HEK293 (cell line): ENCODE data around the gene TAPBPL.

Experiments
- KLF16 ChIP-seq: fragments of 450-650 bp; formaldehyde crosslinking; IDR thresholded peaks from 2 replicates; pipeline ENCODE4 v1.5.1; 2017; ENCODE audit warnings: missing biosample characterization, missing genetic modification characterization
- REST ChIP-seq: fragments of 450-650 bp; formaldehyde crosslinking; IDR thresholded peaks from 2 replicates; pipeline ENCODE4 v1.5.1; 2016; ENCODE audit warnings: missing biosample characterization, missing genetic modification characterization
- ZNF132 ChIP-seq: fragments of 450-650 bp; formaldehyde crosslinking; IDR thresholded peaks from 2 replicates; pipeline ENCODE4 v1.5.1; 2017; ENCODE audit warnings: missing biosample characterization, missing genetic modification characterization, borderline replicate concordance
- ZNF184 ChIP-seq: fragments of 450-650 bp; IDR thresholded peaks from 2 replicates; pipeline ENCODE4 v1.5.1; 2018; ENCODE audit warnings: missing biosample characterization, mild to moderate bottlenecking, missing genetic modification characterization
- ZNF423 ChIP-seq: fragments of 450-650 bp; formaldehyde crosslinking; IDR thresholded peaks from 2 replicates; pipeline ENCODE4 v1.5.1; 2016; ENCODE audit warnings: missing biosample characterization, missing genetic modification characterization
- ZNF621 ChIP-seq: fragments of 450-650 bp; formaldehyde crosslinking; IDR thresholded peaks from 2 replicates; pipeline ENCODE4 v1.5.1; 2017; ENCODE audit warnings: missing biosample characterization, missing genetic modification characterization
- TF ChIP-seq, protein P1 (sequence below): fragments of 450-650 bp; formaldehyde crosslinking; IDR thresholded peaks from 2 replicates; pipeline ENCODE4 v1.5.1; 2016; ENCODE audit warnings: missing biosample characterization, missing genetic modification characterization
- TF ChIP-seq, protein P2 (sequence below): fragments of 450-650 bp; formaldehyde crosslinking; IDR thresholded peaks from 2 replicates; pipeline ENCODE4 v1.5.1; 2016; ENCODE audit warnings: missing biosample characterization, missing genetic modification characterization

- TF ChIP-seq, protein P1, sequence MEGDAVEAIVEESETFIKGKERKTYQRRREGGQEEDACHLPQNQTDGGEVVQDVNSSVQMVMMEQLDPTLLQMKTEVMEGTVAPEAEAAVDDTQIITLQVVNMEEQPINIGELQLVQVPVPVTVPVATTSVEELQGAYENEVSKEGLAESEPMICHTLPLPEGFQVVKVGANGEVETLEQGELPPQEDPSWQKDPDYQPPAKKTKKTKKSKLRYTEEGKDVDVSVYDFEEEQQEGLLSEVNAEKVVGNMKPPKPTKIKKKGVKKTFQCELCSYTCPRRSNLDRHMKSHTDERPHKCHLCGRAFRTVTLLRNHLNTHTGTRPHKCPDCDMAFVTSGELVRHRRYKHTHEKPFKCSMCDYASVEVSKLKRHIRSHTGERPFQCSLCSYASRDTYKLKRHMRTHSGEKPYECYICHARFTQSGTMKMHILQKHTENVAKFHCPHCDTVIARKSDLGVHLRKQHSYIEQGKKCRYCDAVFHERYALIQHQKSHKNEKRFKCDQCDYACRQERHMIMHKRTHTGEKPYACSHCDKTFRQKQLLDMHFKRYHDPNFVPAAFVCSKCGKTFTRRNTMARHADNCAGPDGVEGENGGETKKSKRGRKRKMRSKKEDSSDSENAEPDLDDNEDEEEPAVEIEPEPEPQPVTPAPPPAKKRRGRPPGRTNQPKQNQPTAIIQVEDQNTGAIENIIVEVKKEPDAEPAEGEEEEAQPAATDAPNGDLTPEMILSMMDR (tag by site-specific recombination): no peak
- no peak for TF ChIP-seq ZNF621 (tag by site-specific recombination)
- TF ChIP-seq KLF16 (tag by site-specific recombination): no peak
- TF ChIP-seq REST (tag by site-specific recombination): no peak
- no peak for TF ChIP-seq ZNF423 (tag by site-specific recombination)
- no peak for TF ChIP-seq ZNF184 (tag by site-specific recombination)
- TF ChIP-seq, protein P2, sequence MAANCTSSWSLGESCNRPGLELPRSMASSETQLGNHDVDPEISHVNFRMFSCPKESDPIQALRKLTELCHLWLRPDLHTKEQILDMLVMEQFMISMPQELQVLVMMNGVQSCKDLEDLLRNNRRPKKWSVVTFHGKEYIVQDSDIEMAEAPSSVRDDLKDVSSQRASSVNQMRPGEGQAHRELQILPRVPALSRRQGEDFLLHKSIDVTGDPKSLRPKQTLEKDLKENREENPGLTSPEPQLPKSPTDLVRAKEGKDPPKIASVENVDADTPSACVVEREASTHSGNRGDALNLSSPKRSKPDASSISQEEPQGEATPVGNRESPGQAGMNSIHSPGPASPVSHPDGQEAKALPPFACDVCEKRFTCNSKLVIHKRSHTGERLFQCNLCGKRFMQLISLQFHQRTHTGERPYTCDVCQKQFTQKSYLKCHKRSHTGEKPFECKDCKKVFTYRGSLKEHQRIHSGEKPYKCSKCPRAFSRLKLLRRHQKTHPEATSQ (tag by site-specific recombination): no peak
- TF ChIP-seq ZNF132 (tag by site-specific recombination): no peak
Observed at GRCh38 chr12:6464531-6464930, 12.7 kb downstream of the TAPBPL start.
